M059J (cell line): ENCODE results near the gene RSPO4. TPM values are rescaled to one million over a fixed set of nuclear protein-coding genes. Genes with fewer than 3 reads are reported as not detected.
A peak's percentile ranks its signal among the peaks of the same experiment; 100 is the strongest.

Experiments
- DNase-seq: peaks from one replicate; pipeline ENCODE4 v3.0.0-alpha.2; 2012; ENCODE audit warnings: low read depth
- total RNA-seq: library from RNA; depleted of rRNA; stranded (reverse); fragments of >200 nt; shearing (Covaris generic); gene quantifications from 2 replicates; pipeline ENCODE4 v1.2.3, GENCODE V29; 2014

Gene RSPO4
- total RNA-seq, 1 experiment from 2014 or later = not detected

- peak; percentile 60 for DNase-seq
These were observed 34.0 kb downstream of the RSPO4 start for GRCh38 chr20:967796-968742.

- DNase-seq = no peak
These were observed 36.2 kb downstream of the RSPO4 start for GRCh38 chr20:965956-966355.

- DNase-seq = no peak
These were observed 38.3 kb downstream of the RSPO4 start for GRCh38 chr20:963795-964194.

GRCh38 chr20:962683-963082 is 39.4 kb downstream of the RSPO4 start:
- no peak for DNase-seq

- DNase-seq = no peak
These were observed 39.9 kb downstream of the RSPO4 start for GRCh38 chr20:962223-962622.

GRCh38 chr20:961768-962167 is 40.3 kb downstream of the RSPO4 start:
- DNase-seq = no peak

- DNase-seq = no peak
These were observed 42.0 kb downstream of the RSPO4 start for GRCh38 chr20:959996-960615.

- no peak for DNase-seq
These were observed 42.9 kb downstream of the RSPO4 start for GRCh38 chr20:958936-959815.

- peak; percentile 22 for DNase-seq
These were observed 44.6 kb downstream of the RSPO4 start for GRCh38 chr20:957544-957943.

- DNase-seq = peak; percentile 60
These were observed 45.7 kb downstream of the RSPO4 start for GRCh38 chr20:956330-956951.

GRCh38 chr20:955656-956055 is 46.5 kb downstream of the RSPO4 start:
- DNase-seq = no peak

- no peak for DNase-seq
These were observed 47.0 kb downstream of the RSPO4 start for GRCh38 chr20:955111-955510.

- peak; percentile 18 for DNase-seq
These were observed 48.4 kb downstream of the RSPO4 start for GRCh38 chr20:953742-954141.

- peak; percentile 49 for DNase-seq
These were observed 49.8 kb downstream of the RSPO4 start for GRCh38 chr20:952196-952795.

- DNase-seq = peak; percentile 34
These were observed 50.5 kb downstream of the RSPO4 start for GRCh38 chr20:951384-952169.

- DNase-seq = no peak
These were observed 52.4 kb downstream of the RSPO4 start for GRCh38 chr20:949717-950116.

GRCh38 chr20:946826-947225 is 55.3 kb downstream of the RSPO4 start:
- DNase-seq = no peak

- no peak for DNase-seq
These were observed 56.3 kb downstream of the RSPO4 start for GRCh38 chr20:945841-946240.

- no peak for DNase-seq
These were observed 57.2 kb downstream of the RSPO4 start for GRCh38 chr20:944774-945410.

- no peak for DNase-seq
These were observed 58.0 kb downstream of the RSPO4 start for GRCh38 chr20:944148-944547.
